H1 (cell line): ENCODE measurements around the gene MCMBP.

Experiments
- CREB1 ChIP-seq: IDR thresholded peaks from 2 replicates; pipeline ENCODE4 v1.6.1; 2012; ENCODE audit warnings: inconsistent platforms
- FOSL1 ChIP-seq: IDR thresholded peaks from 2 replicates; pipeline ENCODE4 v1.6.1; 2011; ENCODE audit warnings: mild to moderate bottlenecking, low read depth, low read length, moderate library complexity; ENCODE audit not compliant: insufficient read depth
- JUND ChIP-seq: IDR thresholded peaks from 2 replicates; pipeline ENCODE4 v1.6.1; 2011; ENCODE audit warnings: mild to moderate bottlenecking, improper control_type of control experiment, low read length
- POLR2A ChIP-seq, 2 experiments: IDR thresholded peaks; 1 replicate in 1 of 2; 2 replicates in 1 of 2; pipeline ENCODE4 v1.6.1; 2011; ENCODE audit warnings: low read depth in 2 of 2, low read length in 2 of 2, mild to moderate bottlenecking in 2 of 2; ENCODE audit errors: control extremely low read depth in 1 of 2
- RAD21 ChIP-seq, 2 experiments: IDR thresholded peaks in 1 of 2; conservative IDR thresholded peaks in 1 of 2; 2 replicates each; pipeline ENCODE4 v1.6.1; 2011; ENCODE audit warnings: low read depth in 2 of 2, low read length in 2 of 2, improper control_type of control experiment in 1 of 2, inconsistent platforms in 1 of 2, mild to moderate bottlenecking in 1 of 2, moderate library complexity in 1 of 2
- ZNF274 ChIP-seq: IDR thresholded peaks from 2 replicates; pipeline ENCODE4 v1.7.0; 2012; ENCODE audit warnings: low read length, borderline replicate concordance; ENCODE audit errors: extremely low read depth
- TF ChIP-seq, protein P1 (sequence below), 3 experiments: IDR thresholded peaks; 1 replicate in 2 of 3; 2 replicates in 1 of 3; pipeline versions ENCODE4 v1.5.1 to v1.6.1; 2011; ENCODE audit warnings: low read length in 3 of 3, mild to moderate bottlenecking in 3 of 3, inconsistent platforms in 2 of 3, low read depth in 1 of 3, moderate library complexity in 1 of 3; ENCODE audit not compliant: insufficient read depth in 1 of 3; ENCODE audit errors: control extremely low read depth in 1 of 3

DNA sequence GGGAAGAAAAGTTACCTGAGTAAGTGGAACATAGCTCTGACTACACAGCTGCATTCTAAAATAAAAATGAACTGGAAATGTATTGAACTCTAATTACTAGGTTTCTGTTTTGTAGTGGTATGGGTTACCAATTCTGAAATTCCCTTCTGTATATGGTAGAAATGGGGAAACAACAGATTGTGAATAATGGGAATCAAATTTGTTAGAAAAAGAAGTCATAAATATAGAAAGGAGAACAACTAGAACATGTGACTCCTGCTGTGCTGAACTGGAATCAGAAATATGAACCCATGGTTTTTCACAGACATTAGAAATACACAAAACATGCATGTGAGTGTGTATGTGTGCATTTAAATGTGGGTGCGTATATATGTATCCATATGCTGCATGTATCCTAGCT, 27.0 kb downstream of the MCMBP start:
- TF ChIP-seq RAD21 (IDR thresholded peaks at IDR 0.05 in 1 of 2, conservative IDR thresholded peaks at IDR 0.05 in 1 of 2; ENCODE audit: low read depth in 2 of 2, low read length in 2 of 2): no peak
- TF ChIP-seq, protein P1, sequence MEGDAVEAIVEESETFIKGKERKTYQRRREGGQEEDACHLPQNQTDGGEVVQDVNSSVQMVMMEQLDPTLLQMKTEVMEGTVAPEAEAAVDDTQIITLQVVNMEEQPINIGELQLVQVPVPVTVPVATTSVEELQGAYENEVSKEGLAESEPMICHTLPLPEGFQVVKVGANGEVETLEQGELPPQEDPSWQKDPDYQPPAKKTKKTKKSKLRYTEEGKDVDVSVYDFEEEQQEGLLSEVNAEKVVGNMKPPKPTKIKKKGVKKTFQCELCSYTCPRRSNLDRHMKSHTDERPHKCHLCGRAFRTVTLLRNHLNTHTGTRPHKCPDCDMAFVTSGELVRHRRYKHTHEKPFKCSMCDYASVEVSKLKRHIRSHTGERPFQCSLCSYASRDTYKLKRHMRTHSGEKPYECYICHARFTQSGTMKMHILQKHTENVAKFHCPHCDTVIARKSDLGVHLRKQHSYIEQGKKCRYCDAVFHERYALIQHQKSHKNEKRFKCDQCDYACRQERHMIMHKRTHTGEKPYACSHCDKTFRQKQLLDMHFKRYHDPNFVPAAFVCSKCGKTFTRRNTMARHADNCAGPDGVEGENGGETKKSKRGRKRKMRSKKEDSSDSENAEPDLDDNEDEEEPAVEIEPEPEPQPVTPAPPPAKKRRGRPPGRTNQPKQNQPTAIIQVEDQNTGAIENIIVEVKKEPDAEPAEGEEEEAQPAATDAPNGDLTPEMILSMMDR (IDR thresholded peaks at IDR 0.05; ENCODE audit: control extremely low read depth in 1 of 3, insufficient read depth in 1 of 3, low read depth in 1 of 3, low read length in 3 of 3): no peak
- TF ChIP-seq POLR2A (IDR thresholded peaks at IDR 0.05; ENCODE audit: control extremely low read depth in 1 of 2, low read depth in 2 of 2, low read length in 2 of 2): no peak
- no peak for TF ChIP-seq JUND
- no peak for TF ChIP-seq FOSL1
- no peak for TF ChIP-seq CREB1
- no peak for TF ChIP-seq ZNF274
